22Rv1 (cell line): ENCODE results near the gene NEURL1B.

ENCODE experiments used
- CTCF ChIP-seq: fragments of 450-650 bp; IDR thresholded peaks from 2 replicates; pipeline ENCODE4 v1.5.1; 2017; ENCODE audit warnings: mild to moderate bottlenecking
- ZFX ChIP-seq: fragments of 450-650 bp; IDR thresholded peaks from 2 replicates; pipeline ENCODE4 v1.6.1; 2017; ENCODE audit warnings: antibody characterized with exemption, borderline replicate concordance

DNA sequence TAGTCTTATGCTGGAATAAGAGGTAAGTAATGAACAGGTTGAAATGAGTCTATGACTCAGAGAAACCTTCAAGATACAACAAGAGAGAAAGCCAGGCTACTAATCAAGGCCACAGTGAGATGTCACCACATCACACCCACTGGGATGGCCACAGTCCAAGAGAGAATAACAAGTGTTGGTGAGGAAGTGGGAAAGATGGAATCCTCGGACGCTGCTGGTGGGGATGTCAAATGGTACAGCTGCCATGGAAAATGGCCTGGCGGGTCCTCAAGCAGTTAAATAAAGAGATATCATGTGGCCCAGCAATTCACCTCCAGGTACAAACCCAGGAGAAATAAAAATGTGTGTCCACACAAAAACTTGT lies 41.9 kb upstream of the NEURL1B start:
- no peak for TF ChIP-seq CTCF
- TF ChIP-seq ZFX, result no peak
